SU-DHL-6 (cell line): ENCODE results near the gene SOBP.

ENCODE experiments used
- CTCF ChIP-seq: fragments of 200-600 bp; sonication (generic); IDR thresholded peaks from one replicate; pipeline ENCODE4 v1.5.1; 2017; ENCODE audit warnings: antibody characterized with exemption, mild to moderate bottlenecking, low read length, moderate library complexity; ENCODE audit not compliant: insufficient read depth, poor library complexity, severe bottlenecking
- EZH2phosphoT487 ChIP-seq: fragments of 200-600 bp; sonication (generic), shearing (Covaris generic); conservative IDR thresholded peaks from 2 replicates; pipeline ENCODE4 v1.6.1; 2018; ENCODE audit warnings: mild to moderate bottlenecking, antibody characterized with exemption, low read length, moderate library complexity, mixed read lengths

DNA sequence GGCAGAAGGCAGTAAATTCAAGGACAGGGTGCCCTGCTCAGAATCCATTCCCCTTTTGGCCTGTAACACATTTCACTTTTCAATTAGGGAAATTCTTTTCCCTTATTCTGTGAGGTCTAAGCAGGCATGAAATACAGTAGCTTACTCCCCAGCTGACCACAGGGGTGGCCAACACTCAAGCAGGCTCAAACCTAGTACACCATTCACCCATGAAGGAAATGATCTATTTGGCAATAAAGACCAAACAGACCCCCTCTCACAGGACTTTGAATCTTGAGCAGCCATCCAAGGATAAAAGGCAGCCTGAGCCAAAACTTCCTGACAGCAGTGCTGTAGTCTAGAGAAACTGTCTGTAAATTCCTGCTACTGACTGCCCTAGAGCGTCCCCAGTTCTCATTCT, 48.2 kb upstream of the SOBP start:
- TF ChIP-seq CTCF (no peak), EZH2phosphoT487 (no peak)
